AG04450 (cell line): ENCODE data around the gene SLC5A2. TPM values are rescaled to one million over a fixed set of nuclear protein-coding genes. Genes with fewer than 3 reads are reported as not detected.

Source experiments
- CTCF ChIA-PET: fragments of 300-600, 350-600 bp; formaldehyde crosslinking; extraction: SDS; loops from one replicate; lab custom pipeline; 2022; ENCODE audit warnings: antibody characterized with exemption, inconsistent platforms; lab: Charles Lee
- POLR2A ChIA-PET: fragments of 350-600 bp; formaldehyde crosslinking; extraction: SDS; loops from one replicate; lab custom pipeline; 2021; ENCODE audit warnings: antibody characterized with exemption, inconsistent platforms; lab: Yijun Ruan, JAX
- DNase-seq: peaks from one replicate; pipeline ENCODE4 v3.0.0-alpha.2; 2011; ENCODE audit warnings: low read depth, low spot score
- H3K27ac ChIP-seq: one replicate; pipeline ENCODE4 v1.5.1; 2012; ENCODE audit warnings: low read depth, low read length, control low read depth
- H3K27me3 ChIP-seq: one replicate; pipeline ENCODE4 v1.6.0; 2012; ENCODE audit warnings: low read length; ENCODE audit not compliant: control insufficient read depth, insufficient read depth
- H3K4me3 ChIP-seq: 2 replicates; pipeline ENCODE4 v1.5.1; 2011; ENCODE audit warnings: mild to moderate bottlenecking, low read depth, low read length, control low read depth
- H3K9me3 ChIP-seq: 2 replicates; pipeline ENCODE4 v1.5.1; 2012; ENCODE audit warnings: low read length; ENCODE audit not compliant: control insufficient read depth, insufficient read depth
- polyA plus RNA-seq: library from polyadenylated mRNA; depleted of rRNA; stranded (reverse); fragments of >200 nt; gene quantifications from 2 replicates; pipeline ENCODE4 v1.2.3, GENCODE V29; 2011
- TF ChIP-seq, protein P1 (sequence below): IDR thresholded peaks from 2 replicates; pipeline ENCODE4 v1.5.1; 2011; ENCODE audit warnings: low read depth, low read length, control low read depth, inconsistent platforms

SLC5A2 gene
- polyA plus RNA-seq, 1 experiment = not detected

DNA sequence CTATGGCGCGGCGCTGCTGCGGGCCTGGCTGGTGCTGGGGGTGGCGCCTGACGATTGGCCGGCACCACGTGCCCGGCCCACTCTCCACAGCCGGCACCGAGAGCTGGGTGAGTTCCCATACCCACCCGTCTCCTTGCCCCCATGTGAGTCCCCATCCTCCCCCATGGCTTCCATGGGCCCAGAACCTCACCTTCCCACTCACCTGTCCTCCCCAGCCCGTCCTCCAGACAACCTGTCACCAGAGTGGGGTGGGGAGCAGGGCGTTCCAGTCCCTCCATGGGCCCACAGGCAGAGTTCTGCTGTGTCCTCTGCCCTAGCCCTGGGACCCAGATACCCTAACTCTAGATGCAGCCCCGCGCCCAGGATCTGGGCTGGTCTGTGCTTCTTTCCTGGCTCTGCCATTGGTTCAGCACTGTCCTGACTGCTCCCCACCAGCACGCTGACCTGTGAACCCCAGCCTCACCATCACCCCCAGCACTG lies 18.1 kb upstream of the SLC5A2 start:
- TF ChIP-seq, protein P1, sequence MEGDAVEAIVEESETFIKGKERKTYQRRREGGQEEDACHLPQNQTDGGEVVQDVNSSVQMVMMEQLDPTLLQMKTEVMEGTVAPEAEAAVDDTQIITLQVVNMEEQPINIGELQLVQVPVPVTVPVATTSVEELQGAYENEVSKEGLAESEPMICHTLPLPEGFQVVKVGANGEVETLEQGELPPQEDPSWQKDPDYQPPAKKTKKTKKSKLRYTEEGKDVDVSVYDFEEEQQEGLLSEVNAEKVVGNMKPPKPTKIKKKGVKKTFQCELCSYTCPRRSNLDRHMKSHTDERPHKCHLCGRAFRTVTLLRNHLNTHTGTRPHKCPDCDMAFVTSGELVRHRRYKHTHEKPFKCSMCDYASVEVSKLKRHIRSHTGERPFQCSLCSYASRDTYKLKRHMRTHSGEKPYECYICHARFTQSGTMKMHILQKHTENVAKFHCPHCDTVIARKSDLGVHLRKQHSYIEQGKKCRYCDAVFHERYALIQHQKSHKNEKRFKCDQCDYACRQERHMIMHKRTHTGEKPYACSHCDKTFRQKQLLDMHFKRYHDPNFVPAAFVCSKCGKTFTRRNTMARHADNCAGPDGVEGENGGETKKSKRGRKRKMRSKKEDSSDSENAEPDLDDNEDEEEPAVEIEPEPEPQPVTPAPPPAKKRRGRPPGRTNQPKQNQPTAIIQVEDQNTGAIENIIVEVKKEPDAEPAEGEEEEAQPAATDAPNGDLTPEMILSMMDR = no peak

DNA sequence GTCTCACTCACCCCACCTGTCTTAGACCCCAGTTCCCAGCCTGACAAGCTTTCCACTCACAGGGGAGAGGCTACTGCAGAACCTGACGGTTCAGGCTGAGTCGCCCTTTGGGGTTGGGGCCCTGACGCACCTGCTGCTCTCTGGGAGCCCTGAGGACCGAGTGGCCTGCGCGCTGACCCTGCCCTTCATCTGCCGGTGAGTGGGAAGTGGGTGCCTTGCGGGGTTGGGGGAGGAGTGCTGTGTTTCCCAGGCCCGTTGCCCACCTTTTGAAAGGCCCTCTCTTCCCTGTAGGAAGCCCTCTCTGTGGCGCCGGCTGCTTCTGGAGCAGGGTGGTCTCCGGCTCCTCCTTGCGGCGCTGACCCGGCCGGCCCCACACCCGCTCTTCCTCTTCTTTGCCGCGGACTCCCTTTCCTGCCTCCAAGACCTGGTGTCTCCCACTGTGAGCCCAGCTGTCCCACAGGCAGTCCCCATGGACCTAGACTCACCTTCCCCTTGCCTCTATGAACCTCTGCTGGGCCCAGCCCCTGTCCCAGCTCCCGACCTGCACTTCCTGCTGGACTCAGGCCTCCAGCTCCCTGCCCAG lies 17.0 kb upstream of the SLC5A2 start:
- Histone ChIP-seq H3K27me3 (no peaks in the 10 kb centered on the region), H3K9me3 (no peaks in the 10 kb centered on the region; the same call in 1 of the 2 replicates), H3K27ac (no peak overlapping the region), H3K4me3 (no peak overlapping the region)
- no peak for DNase-seq
- POLR2A ChIA-PET = no interaction called here
- CTCF ChIA-PET = no interaction called here
- TF ChIP-seq, protein P1 = no peak

More for the DNA sequence above, 18.1 kb upstream of the SLC5A2 start:
- DNase-seq = no peak
- H3K4me3 ChIP-seq = no peak overlapping the region
- ChIA-PET CTCF (no interaction called here), POLR2A (no interaction called here)
- H3K27ac ChIP-seq = no peak overlapping the region
- no peaks in the 10 kb centered on the region for H3K27me3 ChIP-seq
- H3K9me3 ChIP-seq = no peaks in the 10 kb centered on the region; the same call in 1 of the 2 replicates

DNA sequence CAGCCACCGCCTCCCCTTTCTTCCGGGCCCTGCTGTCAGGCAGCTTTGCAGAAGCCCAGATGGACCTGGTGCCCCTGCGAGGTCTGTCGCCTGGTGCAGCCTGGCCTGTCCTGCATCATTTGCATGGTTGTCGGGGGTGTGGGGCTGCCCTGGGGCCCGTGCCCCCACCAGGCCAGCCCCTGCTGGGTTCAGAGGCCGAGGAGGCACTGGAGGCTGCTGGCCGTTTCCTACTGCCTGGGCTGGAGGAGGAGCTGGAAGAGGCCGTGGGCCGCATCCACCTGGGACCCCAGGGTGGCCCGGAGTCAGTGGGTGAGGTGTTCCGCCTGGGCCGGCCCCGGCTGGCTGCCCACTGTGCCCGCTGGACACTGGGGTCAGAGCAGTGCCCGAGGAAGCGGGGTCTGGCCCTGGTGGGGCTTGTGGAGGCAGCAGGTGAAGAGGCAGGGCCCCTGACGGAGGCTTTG lies 16.5 kb upstream of the SLC5A2 start:
- TF ChIP-seq, protein P1 = no peak
- CTCF ChIA-PET = no interaction called here
- Histone ChIP-seq H3K27me3 (no peaks in the 10 kb centered on the region), H3K27ac (no peak overlapping the region), H3K9me3 (no peaks in the 10 kb centered on the region; the same call in 1 of the 2 replicates), H3K4me3 (no peak overlapping the region)
- DNase-seq = no peak
- POLR2A ChIA-PET = no interaction called here

DNA sequence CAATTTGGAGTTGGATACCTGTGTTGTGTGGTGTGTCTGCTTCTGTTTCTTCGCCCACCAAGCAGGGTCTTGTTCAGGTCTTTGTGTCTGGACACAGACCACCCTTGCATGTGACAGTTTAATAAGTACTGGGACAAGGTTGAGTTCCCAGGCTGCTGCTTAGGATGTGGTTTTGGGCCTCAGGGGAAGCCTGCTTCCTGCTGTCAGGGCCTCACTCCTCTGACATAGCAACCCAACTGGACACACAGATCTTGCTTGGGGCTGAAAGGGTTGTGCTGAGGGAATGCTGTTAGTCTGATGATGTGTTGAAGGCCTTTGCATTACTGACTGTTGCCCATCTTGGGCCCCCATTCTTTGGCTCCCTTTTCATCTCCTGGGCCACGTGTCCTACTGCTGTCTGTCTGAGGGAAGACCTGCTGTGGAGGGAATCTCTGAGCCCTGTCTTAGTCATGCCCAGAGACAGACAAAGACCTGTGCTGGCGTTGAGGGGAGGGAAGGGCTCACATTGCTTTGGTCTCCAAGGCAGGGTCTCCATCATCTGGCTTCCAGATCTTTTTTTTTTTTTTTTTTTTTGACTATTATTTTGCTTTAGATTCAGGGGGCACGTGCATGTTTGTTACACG lies 15.7 kb upstream of the SLC5A2 start:
- CTCF ChIA-PET = no interaction called here
- Histone ChIP-seq H3K27ac (no peak overlapping the region), H3K4me3 (no peak overlapping the region), H3K27me3 (no peaks in the 10 kb centered on the region), H3K9me3 (no peaks in the 10 kb centered on the region; the same call in 1 of the 2 replicates)
- POLR2A ChIA-PET = no interaction called here
- TF ChIP-seq, protein P1 = no peak
- DNase-seq = no peak

DNA sequence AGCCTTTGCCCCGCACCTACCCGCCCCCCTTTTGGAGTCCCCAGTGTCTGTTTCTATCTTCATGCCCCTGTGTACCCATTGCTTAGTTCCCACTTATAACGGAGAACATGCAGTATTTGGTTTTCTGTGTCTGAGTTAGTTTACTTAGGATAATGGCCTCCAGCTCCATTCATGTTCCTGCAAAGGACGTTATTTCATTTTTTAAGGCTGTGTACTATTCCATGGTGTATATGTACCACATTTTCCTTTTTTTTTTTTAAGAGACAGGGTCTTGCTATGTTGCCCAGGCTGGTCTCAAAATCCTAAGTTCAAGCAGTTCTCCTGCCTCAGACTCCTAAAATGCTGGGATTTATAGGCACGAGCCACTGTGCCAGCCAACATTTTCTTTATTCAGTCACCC lies 15.1 kb upstream of the SLC5A2 start:
- Histone ChIP-seq H3K27ac (no peak overlapping the region), H3K9me3 (peaks cover 3% of the 10 kb centered on the region), H3K27me3 (no peaks in the 10 kb centered on the region), H3K4me3 (no peak overlapping the region)
- TF ChIP-seq, protein P1 = no peak
- ChIA-PET POLR2A (no interaction called here), CTCF (interaction anchor here (4.8 kb wide), 1 partner anchor 9 kb away, joined by 49 read pairs; the partner anchor contains the start of gene ARMC5)
- no peak for DNase-seq
